GM18858 (cell line): Measurements from ENCODE around the gene CCL25.

Source experiments
- ATAC-seq: cut with Tn5 transposase; IDR thresholded peaks from one replicate; pipeline ENCODE4 v1.9.1; 2021; ENCODE audit not compliant: unreplicated experiment

Gene CCL25

GRCh38 chr19:8044018-8044417 lies 8.5 kb upstream of the CCL25 start:
- no peak for ATAC-seq

DNA sequence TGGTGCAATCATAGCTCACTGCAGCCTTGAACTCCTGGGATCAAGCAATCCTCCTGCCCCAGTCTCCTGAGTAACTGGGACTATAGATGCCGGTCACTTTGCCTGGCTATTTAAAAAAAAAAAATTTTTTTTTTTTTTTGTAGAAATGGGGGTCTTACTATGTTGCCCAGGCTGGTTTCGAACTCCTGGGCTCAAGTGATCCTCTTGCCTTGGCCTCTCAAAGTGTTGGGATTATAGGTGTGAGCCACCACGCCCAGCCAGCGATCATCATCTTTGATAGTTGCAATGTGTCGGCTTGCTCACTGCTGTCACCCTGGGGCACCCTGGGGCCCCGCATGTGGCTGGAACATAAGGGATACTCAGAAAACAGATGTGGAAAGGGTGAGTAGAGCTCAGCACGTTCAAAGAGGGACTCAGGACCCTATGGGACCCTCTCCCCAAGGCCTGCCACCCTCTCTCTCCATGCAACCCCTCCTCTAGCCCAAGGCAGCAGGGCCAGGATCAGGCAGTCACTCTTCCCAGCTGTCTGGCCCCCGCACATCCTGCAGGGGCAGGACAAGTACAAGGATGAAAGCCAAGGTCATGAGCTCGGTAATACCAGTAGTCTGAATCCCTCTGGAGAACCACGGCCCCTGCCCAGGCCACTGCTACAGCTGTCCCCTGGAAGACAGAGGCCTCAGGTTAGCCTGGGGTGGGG lies 6.5 kb upstream of the CCL25 start:
- no peak for ATAC-seq

DNA sequence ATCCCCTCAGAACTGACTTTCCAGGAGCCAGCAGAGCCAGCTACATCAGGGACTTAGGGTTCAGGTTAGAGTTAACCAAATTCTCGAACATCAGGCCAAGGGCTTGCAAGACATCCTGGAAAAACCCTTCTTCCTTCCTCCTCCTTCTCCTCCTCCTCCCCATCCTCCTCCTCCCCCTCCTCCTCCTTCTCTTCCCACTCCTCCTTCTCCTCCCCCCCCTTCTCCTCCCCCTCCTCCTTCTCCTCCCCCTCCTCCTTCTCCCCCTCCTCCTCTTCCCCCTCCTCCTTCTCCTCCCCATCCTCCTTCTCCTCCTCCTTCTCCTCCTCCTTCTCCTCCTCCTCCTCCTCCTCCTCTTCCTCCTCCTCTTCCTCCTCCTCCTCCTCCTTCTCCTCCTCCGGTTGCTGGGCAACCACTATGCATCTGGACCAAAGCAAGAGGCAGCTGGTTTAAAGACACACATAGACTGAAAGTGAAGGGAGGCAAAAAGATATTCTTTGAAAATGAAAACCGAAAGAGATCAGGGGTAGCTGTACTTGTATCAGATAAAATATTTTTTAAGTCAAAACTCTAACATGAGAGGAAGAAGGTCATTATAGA lies 5.9 kb upstream of the CCL25 start:
- ATAC-seq, result no peak

- ATAC-seq, result peak; percentile 58
Observed at GRCh38 chr19:8050274-8051096, 2.1 kb upstream of the CCL25 start.

DNA sequence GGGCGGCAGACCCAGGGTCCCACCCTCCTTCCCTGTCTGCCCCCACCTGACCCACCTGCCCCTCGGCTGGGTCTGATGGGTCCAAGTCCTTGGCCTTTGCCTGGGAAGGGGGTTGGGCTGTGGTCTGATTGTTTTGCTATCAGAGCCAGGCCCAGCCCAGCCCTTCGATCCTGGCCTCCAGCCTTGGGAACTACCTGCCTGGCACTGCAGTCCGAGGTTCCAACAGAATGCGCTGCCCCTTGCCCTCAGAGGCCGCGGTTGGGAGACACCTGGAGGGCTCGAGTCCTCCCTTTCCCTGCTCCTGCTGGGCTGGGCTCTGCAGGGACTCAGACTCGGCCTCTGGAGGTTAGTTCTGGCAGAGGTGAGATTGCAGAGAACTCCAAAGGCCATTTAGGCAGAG lies 1.6 kb downstream of the CCL25 start:
- ATAC-seq, result no peak

GRCh38 chr19:8056533-8056932 lies 4.0 kb downstream of the CCL25 start:
- no peak for ATAC-seq

- ATAC-seq, result no peak
Observed at GRCh38 chr19:8057545-8058270, 5.1 kb downstream of the CCL25 start.

GRCh38 chr19:8064911-8065874 lies 12.6 kb downstream of the CCL25 start:
- ATAC-seq, result no peak

DNA sequence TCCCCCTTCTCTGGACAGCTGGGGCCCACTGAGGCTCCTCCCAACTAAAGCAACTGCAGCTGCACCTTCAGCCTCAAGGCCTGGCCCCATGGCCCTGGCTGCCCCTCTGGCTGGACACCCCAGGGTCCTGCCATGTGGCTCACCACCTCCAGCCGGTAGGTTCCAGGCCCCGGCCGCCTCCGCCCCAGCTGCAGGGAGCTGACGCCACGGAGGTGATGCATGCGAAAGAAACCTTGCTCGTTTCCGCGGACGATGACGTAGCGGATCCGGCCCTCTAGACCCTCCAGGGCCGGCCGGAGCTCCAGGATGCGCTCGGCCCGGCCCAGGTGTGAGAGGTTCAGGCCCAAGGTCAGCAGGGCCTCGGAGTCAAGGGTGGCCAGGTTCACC lies 13.3 kb downstream of the CCL25 start:
- ATAC-seq, result no peak

- no peak for ATAC-seq
Observed at GRCh38 chr19:8069096-8069973, 16.8 kb downstream of the CCL25 start.

DNA sequence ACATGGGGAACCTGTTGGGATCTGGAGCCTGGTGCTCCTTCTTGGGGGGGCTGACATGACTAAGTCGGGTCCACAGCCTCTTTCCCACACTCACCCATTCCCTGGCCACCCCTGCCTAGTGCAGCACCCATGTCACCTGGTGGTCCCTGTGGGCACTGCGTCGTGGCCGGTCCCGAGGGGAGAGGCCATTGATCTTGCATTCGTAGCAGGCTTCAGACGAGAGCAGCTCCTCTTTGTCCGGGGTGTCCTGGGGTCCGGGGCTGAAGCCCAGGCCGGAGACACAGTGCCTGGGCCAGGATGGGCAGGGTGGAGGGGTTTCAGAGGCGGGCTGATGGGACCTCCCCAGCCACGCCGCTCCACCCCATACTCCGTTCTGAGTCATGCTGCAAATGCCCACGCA lies 19.4 kb downstream of the CCL25 start:
- no peak for ATAC-seq

GRCh38 chr19:8074501-8074900 lies 21.9 kb downstream of the CCL25 start:
- ATAC-seq, result no peak

- ATAC-seq, result no peak
Observed at GRCh38 chr19:8075158-8076074, 22.9 kb downstream of the CCL25 start.

- ATAC-seq, result no peak
Observed at GRCh38 chr19:8079988-8080387, 27.4 kb downstream of the CCL25 start.

DNA sequence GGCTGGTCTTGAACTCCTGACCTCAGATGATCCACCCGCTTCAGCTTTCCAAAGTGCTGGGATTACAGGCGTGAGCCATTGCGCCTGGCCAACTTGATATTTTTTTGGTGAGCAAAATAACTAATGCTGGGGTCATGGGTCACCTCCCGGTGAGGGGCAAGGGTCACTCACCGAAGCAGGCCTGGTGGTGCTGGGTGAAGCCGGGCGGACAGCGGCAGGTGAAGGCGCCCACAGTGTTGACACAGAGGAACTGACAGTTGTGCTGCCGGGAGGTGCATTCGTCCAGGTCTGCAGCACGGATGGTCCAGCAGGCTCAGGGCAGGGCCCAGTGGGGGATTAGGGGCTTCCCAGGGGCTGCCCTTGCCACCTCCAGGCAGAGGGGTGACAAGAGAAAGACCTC lies 28.3 kb downstream of the CCL25 start:
- no peak for ATAC-seq

GRCh38 chr19:8081569-8082550 lies 29.3 kb downstream of the CCL25 start:
- no peak for ATAC-seq

DNA sequence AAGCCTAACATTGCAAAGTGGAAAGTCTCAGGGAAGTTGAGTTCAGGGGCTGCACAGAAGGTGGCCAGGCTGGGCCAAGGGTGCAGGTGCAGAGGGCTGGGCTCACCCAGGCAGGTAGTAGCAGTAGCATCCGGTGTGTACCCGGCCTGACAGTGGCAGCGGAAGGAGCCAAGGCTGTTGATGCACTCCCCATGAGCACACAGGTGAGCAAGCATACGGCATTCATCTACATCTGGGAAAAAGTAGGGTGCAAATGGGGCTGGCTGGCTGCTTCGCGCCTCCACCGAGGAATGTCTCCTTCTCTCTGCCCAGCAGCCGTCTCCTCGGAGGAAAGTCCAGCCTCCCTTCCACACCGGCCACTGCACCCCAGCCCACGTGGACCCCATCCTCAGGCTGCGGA lies 30.6 kb downstream of the CCL25 start:
- ATAC-seq, result no peak
